Testis (tissue), 3 donors: ENCODE results near the gene DPP3. TPM values are rescaled to one million over a fixed set of nuclear protein-coding genes. Genes with fewer than 3 reads are reported as not detected.

ENCODE experiments used
- DNase-seq: peaks from one replicate; pipeline ENCODE4 v3.0.0-alpha.2; 2019
- H3K27ac ChIP-seq, 2 donors: fragments of 200-600 bp; sonication (generic); one replicate each; pipeline ENCODE4 v1.5.1; 2019
- H3K27me3 ChIP-seq: fragments of 200-600 bp; sonication (generic); one replicate; pipeline ENCODE4 v1.5.1; 2019
- H3K36me3 ChIP-seq: fragments of 200-600 bp; sonication (generic); one replicate; pipeline ENCODE4 v1.5.1; 2017; ENCODE audit warnings: low read depth; ENCODE audit errors: missing control alignments
- H3K4me1 ChIP-seq: fragments of 200-600 bp; sonication (generic); one replicate; pipeline ENCODE4 v1.5.1; 2019
- H3K4me3 ChIP-seq, 2 donors: fragments of 200-600 bp; sonication (generic); one replicate each; pipeline ENCODE4 v1.5.1; 2017 to 2019
- H3K9me3 ChIP-seq: fragments of 200-600 bp; sonication (generic); one replicate; pipeline ENCODE4 v1.5.1; 2017
- CTCF ChIP-seq, 3 experiments: fragments of 450-650 bp in 2 of 3; fragments of 200-600 bp in 1 of 3; sonication (generic) in 1 of 3; IDR thresholded peaks; one replicate each; pipeline ENCODE4 v1.5.1; 2016 to 2019; ENCODE audit warnings: antibody characterized with exemption in 3 of 3, mild to moderate bottlenecking in 2 of 3, moderate library complexity in 1 of 3
- POLR2A ChIP-seq: fragments of 450-650 bp; IDR thresholded peaks from one replicate; pipeline ENCODE4 v1.6.1; 2017; ENCODE audit warnings: antibody characterized with exemption, mild to moderate bottlenecking, moderate library complexity
- WGBS, 2 donors: methylation state at CpG; one replicate each; pipeline ENCODE4 v1.1.5; 2018; 5-methylcytosine and 5-hydroxymethylcytosine counted together
- intact Hi-C: fragments of 100-400 bp; cut with DNase I; formaldehyde crosslinking; loops from one replicate; pipeline ENCODE4 v1.15.1; 2023; ENCODE audit warnings: low total_unique reads
- polyA plus RNA-seq: library from polyadenylated mRNA; stranded (reverse); fragments of 350-450 nt; fragmentation: Illumina TruSeq; extraction: RNeasy Lipid Tissue Mini Kit (QIAGEN cat#74804); gene quantifications from one replicate; pipeline ENCODE4 v1.2.3, GENCODE V29; 2014; ENCODE audit warnings: low read depth, low replicate concordance; ENCODE audit not compliant: insufficient read depth
- total RNA-seq, 2 donors: library from RNA; depleted of rRNA; stranded (reverse); fragments of >200 nt; gene quantifications; one replicate each; pipeline ENCODE4 v1.2.3, GENCODE V29; 2016

Gene DPP3
- total and polyA plus RNA-seq, 3 donors from 2014 or later = 24.8 to 31.0 (median 29.3) TPM

GRCh38 chr11:66529655-66530054, 49.4 kb downstream of the DPP3 start:
- Histone ChIP-seq H3K27me3 (no peaks in the 10 kb centered on the region), H3K9me3 (no peaks in the 10 kb centered on the region), H3K36me3 (no peaks in the 10 kb centered on the region), H3K4me1 (no peaks in the 10 kb centered on the region), H3K4me3 (no peak overlapping the region), H3K27ac (no peak overlapping the region)
- no peak for DNase-seq
- no peak for TF ChIP-seq CTCF (IDR thresholded peaks at IDR 0.05)
- intact Hi-C loops = no loop called here
- 91 to 94% methylated on average over 12 to 13 of the region's 13 CpGs for WGBS, 2 donors

GRCh38 chr11:66530927-66531709, 50.9 kb downstream of the DPP3 start:
- no peaks in the 10 kb centered on the region for H3K36me3 ChIP-seq
- intact Hi-C loops = no loop called here
- no peak overlapping the region for H3K27ac ChIP-seq
- no peaks in the 10 kb centered on the region for H3K4me1 ChIP-seq
- H3K9me3 ChIP-seq = no peaks in the 10 kb centered on the region
- H3K4me3 ChIP-seq = no peak overlapping the region
- no peak for DNase-seq
- no peak for TF ChIP-seq POLR2A
- no peak for TF ChIP-seq CTCF (IDR thresholded peaks at IDR 0.05)
- H3K27me3 ChIP-seq = no peaks in the 10 kb centered on the region
- WGBS, 2 donors = 87 to 98% methylated on average over 5 to 10 of the region's 10 CpGs

- Histone ChIP-seq H3K9me3 (no peaks in the 10 kb centered on the region), H3K4me1 (no peaks in the 10 kb centered on the region), H3K27me3 (no peaks in the 10 kb centered on the region), H3K4me3 (no peak overlapping the region), H3K27ac (no peak overlapping the region), H3K36me3 (no peaks in the 10 kb centered on the region)
- 91 to 96% methylated on average over 8 to 11 of the region's 11 CpGs for WGBS, 2 donors
- TF ChIP-seq POLR2A (no peak), CTCF (IDR thresholded peaks at IDR 0.05) (no peak)
- intact Hi-C loops = no loop called here
- no peak for DNase-seq
Observed at GRCh38 chr11:66531841-66532240, 51.6 kb downstream of the DPP3 start.

- DNase-seq = no peak
- intact Hi-C loops = no loop called here
- H3K9me3 ChIP-seq = no peaks in the 10 kb centered on the region
- 84 to 87% methylated on average over 6 of the region's 6 CpGs for WGBS, 2 donors
- no peaks in the 10 kb centered on the region for H3K36me3 ChIP-seq
- no peaks in the 10 kb centered on the region for H3K27me3 ChIP-seq
- no peak overlapping the region for H3K27ac ChIP-seq
- no peak overlapping the region for H3K4me3 ChIP-seq
- no peaks in the 10 kb centered on the region for H3K4me1 ChIP-seq
- TF ChIP-seq CTCF (IDR thresholded peaks at IDR 0.05) (no peak), POLR2A (no peak)
Observed at GRCh38 chr11:66532784-66533183, 52.5 kb downstream of the DPP3 start.
